HEK293T (cell line): Measurements from ENCODE around the gene SOST.

Experiments
- CTCF ChIA-PET: fragments of 350-600 bp; formaldehyde crosslinking; extraction: SDS; loops from one replicate; lab custom pipeline; 2021; ENCODE audit warnings: antibody characterized with exemption, inconsistent platforms; lab: Yijun Ruan, JAX
- POLR2A ChIA-PET: fragments of 350-600 bp; formaldehyde crosslinking; extraction: SDS; loops from one replicate; lab custom pipeline; 2020; ENCODE audit warnings: antibody characterized with exemption, inconsistent platforms; lab: Yijun Ruan, JAX
- DNase-seq: peaks from one replicate; pipeline ENCODE4 v3.0.0; 2012; ENCODE audit warnings: mixed read lengths; ENCODE audit errors: extremely low spot score
- ARNT ChIP-seq: fragments of 450-650 bp; IDR thresholded peaks from 2 replicates; pipeline ENCODE4 v1.6.1; 2017; ENCODE audit warnings: mild to moderate bottlenecking
- BHLHE40 ChIP-seq: fragments of 450-650 bp; IDR thresholded peaks from 2 replicates; pipeline ENCODE4 v1.6.1; 2016; ENCODE audit warnings: mild to moderate bottlenecking, moderate library complexity, borderline replicate concordance
- CTBP1 ChIP-seq: fragments of 450-650 bp; IDR thresholded peaks from 2 replicates; pipeline ENCODE4 v1.6.1; 2016; ENCODE audit warnings: borderline replicate concordance
- ELF4 ChIP-seq: fragments of 450-650 bp; IDR thresholded peaks from 2 replicates; pipeline ENCODE4 v1.6.1; 2017; ENCODE audit warnings: antibody characterized with exemption
- FOXA1 ChIP-seq: fragments of 450-650 bp; IDR thresholded peaks from 2 replicates; pipeline ENCODE4 v1.6.1; 2016; ENCODE audit warnings: mild to moderate bottlenecking
- FOXK2 ChIP-seq: fragments of 450-650 bp; IDR thresholded peaks from 2 replicates; pipeline ENCODE4 v1.6.1; 2016; ENCODE audit warnings: mild to moderate bottlenecking
- FOXM1 ChIP-seq: fragments of 450-650 bp; IDR thresholded peaks from 2 replicates; pipeline ENCODE4 v1.6.1; 2017; ENCODE audit warnings: mild to moderate bottlenecking, borderline replicate concordance
- HDGF ChIP-seq: fragments of 450-650 bp; IDR thresholded peaks from 2 replicates; pipeline ENCODE4 v1.6.1; 2017; ENCODE audit warnings: antibody characterized with exemption, borderline replicate concordance
- L3MBTL2 ChIP-seq: fragments of 450-650 bp; conservative IDR thresholded peaks from 2 replicates; pipeline ENCODE4 v1.6.1; 2016; ENCODE audit warnings: mild to moderate bottlenecking
- LEF1 ChIP-seq: fragments of 450-650 bp; IDR thresholded peaks from 2 replicates; pipeline ENCODE4 v1.6.1; 2017; ENCODE audit warnings: mild to moderate bottlenecking, borderline replicate concordance
- NFRKB ChIP-seq: fragments of 450-650 bp; IDR thresholded peaks from 2 replicates; pipeline ENCODE4 v1.6.1; 2016; ENCODE audit warnings: mild to moderate bottlenecking, moderate library complexity
- SP1 ChIP-seq: fragments of 450-650 bp; IDR thresholded peaks from 2 replicates; pipeline ENCODE4 v1.6.1; 2017
- SUZ12 ChIP-seq: fragments of 450-650 bp; IDR thresholded peaks from 2 replicates; pipeline ENCODE4 v1.6.1; 2016; ENCODE audit warnings: mild to moderate bottlenecking
- TARDBP ChIP-seq: fragments of 450-650 bp; IDR thresholded peaks from 2 replicates; pipeline ENCODE4 v1.6.1; 2016
- ZNF384 ChIP-seq: fragments of 450-650 bp; IDR thresholded peaks from 2 replicates; pipeline ENCODE4 v1.6.1; 2016
- TF ChIP-seq, protein P1 (sequence below): fragments of 450-650 bp; IDR thresholded peaks from 2 replicates; pipeline ENCODE4 v1.6.1; 2016

Gene SOST

DNA sequence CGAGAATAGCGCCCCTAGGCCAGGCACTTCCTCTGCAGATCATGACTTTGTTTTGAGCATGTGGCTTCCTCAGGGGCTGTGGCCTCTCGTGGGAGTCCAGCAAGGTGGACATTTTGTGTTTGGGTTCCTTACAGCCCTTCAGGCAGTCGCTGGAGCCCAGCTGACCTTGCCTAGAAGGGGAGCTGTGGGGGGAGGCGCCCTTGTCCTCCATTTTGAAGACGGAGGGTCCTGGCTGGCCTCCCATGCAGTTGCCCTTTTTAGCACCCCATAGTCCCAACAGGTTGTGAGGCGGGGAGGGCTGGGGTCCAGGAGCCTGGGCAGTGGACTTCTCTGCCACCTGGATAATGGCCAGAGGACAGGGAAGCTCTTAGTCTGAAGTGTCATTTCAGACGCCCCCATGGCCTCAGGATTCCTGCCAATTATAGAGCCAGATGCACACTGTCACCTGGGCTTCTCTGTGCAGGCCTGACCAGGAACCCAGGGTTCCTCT, 1.4 kb downstream of the SOST start:
- no peak for DNase-seq
- ChIA-PET CTCF (interaction anchor here (7.1 kb wide), 1 partner anchor 64 kb away, joined by 118 read pairs; no protein-coding TSS in a partner anchor), POLR2A (interaction anchor here (0.8 kb wide), 1 partner anchor 44 kb away, joined by 5 read pairs; no protein-coding TSS in a partner anchor)
- no peak for TF ChIP-seq FOXA1
- no peak for TF ChIP-seq SP1
- TF ChIP-seq FOXK2, result no peak

DNA sequence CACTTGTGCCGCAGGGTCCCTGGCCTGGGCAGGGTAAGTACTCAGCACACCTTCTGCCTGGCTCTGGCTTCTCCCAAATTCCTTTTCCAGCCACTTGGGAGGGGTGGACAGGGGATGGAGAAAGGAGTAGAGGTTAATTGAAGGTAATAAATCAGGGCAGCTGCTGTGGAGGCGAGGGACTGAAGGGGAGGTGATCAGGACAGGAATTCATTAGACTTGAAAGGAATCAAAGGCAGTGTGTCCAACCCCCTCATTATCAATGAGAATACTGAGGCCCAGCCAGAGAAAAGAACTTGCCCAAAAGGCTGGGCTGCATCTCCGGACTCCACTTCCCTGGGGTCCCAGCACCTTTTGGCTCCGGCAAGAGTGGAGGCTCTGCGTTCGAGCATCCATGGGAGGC, 2.4 kb downstream of the SOST start:
- no peak for TF ChIP-seq BHLHE40
- no peak for TF ChIP-seq LEF1
- TF ChIP-seq NFRKB, result no peak
- TF ChIP-seq ELF4, result no peak
- TF ChIP-seq HDGF, result no peak
- TF ChIP-seq L3MBTL2, result no peak
- TF ChIP-seq ZNF384, result no peak
- no peak for TF ChIP-seq SUZ12
- no peak for TF ChIP-seq FOXK2
- TF ChIP-seq SP1, result no peak
- TF ChIP-seq FOXM1, result no peak
- ChIA-PET CTCF (interaction anchor here (0.6 to 7.1 kb wide), 2 partner anchors 10 to 63 kb away, joined by 3 to 118 read pairs; no protein-coding TSS in a partner anchor), POLR2A (no interaction called here)
- DNase-seq, result no peak

DNA sequence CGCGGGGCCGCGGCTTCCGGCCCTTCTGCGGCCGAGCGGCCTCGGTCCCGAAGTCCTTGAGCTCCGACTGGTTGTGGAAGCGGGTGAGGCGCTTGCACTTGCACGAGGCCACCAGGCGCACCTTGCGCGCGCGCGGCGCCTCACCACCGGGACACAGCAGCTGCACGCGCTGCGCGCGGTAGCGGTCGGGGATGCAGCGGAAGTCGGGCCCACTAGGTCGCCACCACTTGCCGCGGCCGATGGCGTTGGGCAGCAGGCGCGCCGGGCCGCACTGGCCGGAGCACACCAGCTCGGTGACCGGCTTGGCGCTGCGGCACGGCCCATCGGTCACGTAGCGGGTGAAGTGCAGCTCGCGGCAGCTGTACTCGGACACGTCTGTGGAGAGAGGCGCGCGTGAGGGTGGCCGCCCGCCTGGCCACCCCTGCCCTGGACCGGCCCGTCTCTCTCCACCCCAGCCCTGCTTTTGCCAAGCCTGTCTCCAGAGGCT, 3.2 kb downstream of the SOST start:
- CTCF ChIA-PET, result interaction anchor here (0.6 kb wide), 1 partner anchor 210 kb away, joined by 4 read pairs; no protein-coding TSS in a partner anchor
- no peak for DNase-seq
- POLR2A ChIA-PET, result no interaction called here

DNA sequence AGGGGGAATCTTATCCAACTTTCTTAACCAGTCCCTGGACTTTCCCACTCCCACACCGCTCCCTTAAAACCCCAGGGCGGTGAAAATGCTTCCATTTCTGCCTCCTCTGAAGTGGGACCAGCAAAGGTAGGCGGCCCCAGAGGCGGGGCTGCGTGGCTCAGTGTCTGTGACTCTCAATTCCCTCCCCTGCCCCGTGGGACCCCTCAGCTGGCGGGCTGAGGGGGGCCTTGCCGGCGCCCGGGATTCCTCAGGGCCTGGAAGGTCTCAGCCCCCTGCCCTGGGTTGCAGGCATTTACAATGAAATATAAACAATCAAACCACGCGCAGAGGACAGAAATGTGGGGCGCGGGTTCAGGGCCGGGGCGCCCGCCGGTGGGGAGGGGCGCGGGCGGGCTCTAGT, 3.6 kb downstream of the SOST start:
- CTCF ChIA-PET, result interaction anchor here (0.6 kb wide), 1 partner anchor 210 kb away, joined by 4 read pairs; no protein-coding TSS in a partner anchor
- POLR2A ChIA-PET, result no interaction called here
- no peak for TF ChIP-seq L3MBTL2
- no peak for TF ChIP-seq TARDBP
- TF ChIP-seq SUZ12, result no peak
- no peak for TF ChIP-seq LEF1
- no peak for TF ChIP-seq CTBP1
- DNase-seq, result no peak

More for the DNA sequence above, 3.2 kb downstream of the SOST start:
- no peak for TF ChIP-seq L3MBTL2
- no peak for TF ChIP-seq TARDBP
- no peak for TF ChIP-seq FOXM1
- no peak for TF ChIP-seq SP1
- no peak for TF ChIP-seq SUZ12

DNA sequence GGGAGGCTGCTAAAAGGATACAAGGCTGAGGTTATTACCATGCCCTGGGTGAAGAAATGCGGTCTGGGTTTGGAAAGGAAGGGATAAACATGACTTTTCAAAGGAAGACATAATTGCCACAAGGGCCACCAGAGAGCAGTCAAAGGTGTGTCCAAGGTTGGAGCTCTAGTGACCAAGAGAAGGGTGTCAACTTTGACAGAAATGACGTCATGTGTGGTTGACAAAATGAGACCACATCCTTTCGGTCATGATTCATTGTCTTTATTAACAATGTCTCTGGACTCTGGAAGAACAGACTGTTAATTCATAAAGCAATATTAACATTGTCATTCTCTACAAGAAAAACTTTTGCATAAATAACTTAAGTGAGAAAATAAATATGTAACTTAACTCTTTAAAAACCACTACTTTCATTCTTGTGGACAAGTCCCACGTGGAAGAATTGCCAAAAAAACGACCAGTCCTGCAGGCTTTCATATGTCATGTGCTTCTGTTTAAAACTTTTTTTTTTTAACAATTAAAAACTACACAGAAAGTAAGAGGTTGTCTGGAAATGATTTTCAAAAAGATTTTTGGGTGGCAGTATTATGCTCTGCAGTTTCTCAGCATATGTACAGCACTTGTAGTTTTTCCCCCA, 5.0 kb downstream of the SOST start:
- no peak for TF ChIP-seq ELF4
- TF ChIP-seq, protein P1, sequence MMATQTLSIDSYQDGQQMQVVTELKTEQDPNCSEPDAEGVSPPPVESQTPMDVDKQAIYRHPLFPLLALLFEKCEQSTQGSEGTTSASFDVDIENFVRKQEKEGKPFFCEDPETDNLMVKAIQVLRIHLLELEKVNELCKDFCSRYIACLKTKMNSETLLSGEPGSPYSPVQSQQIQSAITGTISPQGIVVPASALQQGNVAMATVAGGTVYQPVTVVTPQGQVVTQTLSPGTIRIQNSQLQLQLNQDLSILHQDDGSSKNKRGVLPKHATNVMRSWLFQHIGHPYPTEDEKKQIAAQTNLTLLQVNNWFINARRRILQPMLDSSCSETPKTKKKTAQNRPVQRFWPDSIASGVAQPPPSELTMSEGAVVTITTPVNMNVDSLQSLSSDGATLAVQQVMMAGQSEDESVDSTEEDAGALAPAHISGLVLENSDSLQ, result no peak
- TF ChIP-seq FOXM1, result no peak
- TF ChIP-seq ARNT, result no peak
- no peak for TF ChIP-seq TARDBP
- no peak for TF ChIP-seq LEF1
- no peak for TF ChIP-seq ZNF384
- TF ChIP-seq L3MBTL2, result no peak
- TF ChIP-seq HDGF, result no peak
- TF ChIP-seq FOXA1, result no peak
- no peak for TF ChIP-seq FOXK2
- no peak for TF ChIP-seq CTBP1
- TF ChIP-seq BHLHE40, result no peak
- TF ChIP-seq NFRKB, result no peak
- ChIA-PET CTCF (interaction anchor here (0.7 kb wide), 1 partner anchor 58 kb away, joined by 3 read pairs; no protein-coding TSS in a partner anchor), POLR2A (no interaction called here)
- no peak for DNase-seq

DNA sequence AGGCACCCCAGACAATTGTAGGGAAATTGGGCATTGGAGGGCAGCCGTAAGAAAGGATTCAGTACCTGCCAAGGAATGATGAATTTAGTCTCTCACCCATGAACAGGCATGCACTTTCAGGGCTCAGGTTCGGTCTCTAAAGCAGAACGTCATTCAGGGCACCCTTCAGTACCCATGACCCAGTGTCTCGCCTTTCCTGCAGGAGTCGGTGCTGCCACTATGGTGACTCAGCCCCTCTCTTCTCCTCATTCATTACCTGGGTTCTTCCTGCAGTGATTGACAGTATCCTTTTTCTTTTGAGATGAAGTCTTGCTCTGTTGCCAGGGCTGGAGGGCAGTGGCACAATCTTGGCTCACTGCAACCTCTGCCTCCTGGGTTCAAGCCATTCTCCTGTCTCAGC, 8.4 kb downstream of the SOST start:
- no peak for DNase-seq
- POLR2A ChIA-PET, result no interaction called here
- TF ChIP-seq ELF4, result no peak
- no peak for TF ChIP-seq HDGF
- TF ChIP-seq CTBP1, result no peak
- TF ChIP-seq TARDBP, result no peak
- TF ChIP-seq L3MBTL2, result no peak
- no peak for TF ChIP-seq SUZ12
- TF ChIP-seq, protein P1, result no peak
- TF ChIP-seq ARNT, result no peak
- no peak for TF ChIP-seq SP1
- no peak for TF ChIP-seq FOXK2
- no peak for TF ChIP-seq LEF1
- no peak for TF ChIP-seq NFRKB
- no peak for TF ChIP-seq FOXA1
- TF ChIP-seq FOXM1, result no peak
- no peak for TF ChIP-seq ZNF384
- no peak for TF ChIP-seq BHLHE40
- CTCF ChIA-PET, result no interaction called here

DNA sequence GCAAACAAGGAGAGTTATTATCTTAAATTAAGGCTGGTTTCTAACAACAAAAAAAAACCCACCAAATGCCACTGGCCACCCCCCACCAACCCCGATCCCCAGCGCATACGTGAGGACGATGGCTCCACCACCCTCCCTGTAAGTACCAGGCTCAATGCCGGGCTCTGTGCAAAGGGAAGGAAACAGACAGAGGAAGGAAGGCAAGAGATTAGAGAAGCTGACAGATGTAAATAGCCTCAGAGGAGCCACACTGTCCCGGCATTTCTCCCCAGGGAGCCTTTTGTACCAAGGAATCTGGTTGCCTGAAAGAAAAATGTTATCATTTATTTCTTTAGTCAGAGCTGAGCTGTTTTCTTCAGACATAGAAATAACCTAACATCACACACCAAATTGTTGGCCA, 13.1 kb downstream of the SOST start:
- ChIA-PET POLR2A (interaction anchor here (0.9 to 1.3 kb wide), 2 partner anchors 33 to 48 kb away, joined by 3 read pairs; partner anchors contain the start of gene DUSP3), CTCF (interaction anchor here (0.6 to 1.4 kb wide), 2 partner anchors 14 to 124 kb away, joined by 3 to 5 read pairs; no protein-coding TSS in a partner anchor)
- no peak for DNase-seq
- TF ChIP-seq ELF4 (no peak), BHLHE40 (no peak), SP1 (no peak), ZNF384 (no peak), CTBP1 (no peak), NFRKB (no peak), TARDBP (no peak), ARNT (no peak)
- TF ChIP-seq, protein P1, result no peak
